Measurements from ENCODE around the gene GRIK1.

GRIK1 gene

DNA sequence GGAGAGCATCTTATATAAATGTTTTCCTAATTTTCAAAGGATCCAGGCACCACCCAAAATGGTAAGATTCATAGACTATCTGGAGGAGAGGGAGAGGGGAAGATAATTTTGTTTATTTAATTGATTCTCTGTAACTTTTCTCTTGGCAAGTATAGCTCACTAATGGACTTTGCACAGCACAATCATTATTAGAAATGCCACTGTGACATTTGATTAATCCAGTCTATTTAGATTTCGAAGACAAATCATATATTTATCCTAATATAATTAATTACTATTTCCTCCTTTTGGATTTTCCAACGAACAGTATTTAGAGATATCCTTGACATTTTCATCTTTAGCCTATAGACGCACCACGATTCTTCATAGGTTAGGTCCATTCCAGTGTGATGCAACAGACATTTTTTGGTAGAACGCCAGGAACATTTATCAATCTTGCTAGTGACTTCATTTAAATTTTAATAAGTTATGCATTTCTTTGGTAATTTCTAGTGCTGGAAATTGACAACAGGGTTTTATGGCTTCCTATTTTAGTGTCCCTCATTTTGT lies 152.4 kb downstream of the GRIK1 start:
- no peak for DNase-seq (ENCODE audit: low read depth in 1 of 2, low spot score in 1 of 2)

DNA sequence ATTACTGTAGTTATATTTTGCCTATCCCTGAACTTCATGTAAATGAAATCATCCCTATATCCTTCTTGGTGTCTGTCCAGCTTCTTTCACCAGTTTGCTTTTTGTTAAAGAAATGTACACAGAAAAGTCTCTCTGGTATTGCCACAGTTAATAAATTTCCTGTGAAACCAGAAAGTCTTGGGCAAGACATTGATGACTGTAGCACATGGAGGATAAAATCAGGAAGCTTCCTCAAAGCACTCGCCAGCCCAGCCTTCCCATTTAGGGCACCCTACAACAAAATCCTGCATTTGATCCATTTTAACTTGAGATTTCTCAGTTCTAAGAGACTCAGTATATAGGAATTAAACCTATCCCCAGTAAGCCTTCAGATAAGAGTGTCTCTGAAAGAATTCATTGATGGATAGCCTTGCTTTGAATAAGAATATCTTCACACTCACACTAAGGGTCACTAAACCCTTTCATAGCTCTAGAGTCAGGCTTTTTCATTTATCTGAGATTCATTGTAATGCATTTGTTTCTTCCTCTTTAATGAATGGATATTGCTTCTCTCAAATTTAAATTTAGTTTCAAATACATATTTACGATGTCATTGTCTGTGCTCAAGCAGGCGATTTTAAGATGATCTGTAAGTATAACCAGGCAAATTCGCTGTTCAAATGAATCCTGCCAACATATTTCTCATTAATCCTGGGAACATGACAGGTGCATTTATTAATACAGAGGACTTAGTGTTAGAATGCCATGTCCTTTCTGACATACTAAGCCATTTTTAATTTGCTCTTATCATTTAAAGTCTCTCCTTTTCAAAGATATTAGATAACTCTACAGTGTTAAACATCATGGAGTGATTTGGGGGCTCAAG lies 153.1 kb downstream of the GRIK1 start:
- no peak for DNase-seq (ENCODE audit: low read depth in 1 of 2, low spot score in 1 of 2)

DNA sequence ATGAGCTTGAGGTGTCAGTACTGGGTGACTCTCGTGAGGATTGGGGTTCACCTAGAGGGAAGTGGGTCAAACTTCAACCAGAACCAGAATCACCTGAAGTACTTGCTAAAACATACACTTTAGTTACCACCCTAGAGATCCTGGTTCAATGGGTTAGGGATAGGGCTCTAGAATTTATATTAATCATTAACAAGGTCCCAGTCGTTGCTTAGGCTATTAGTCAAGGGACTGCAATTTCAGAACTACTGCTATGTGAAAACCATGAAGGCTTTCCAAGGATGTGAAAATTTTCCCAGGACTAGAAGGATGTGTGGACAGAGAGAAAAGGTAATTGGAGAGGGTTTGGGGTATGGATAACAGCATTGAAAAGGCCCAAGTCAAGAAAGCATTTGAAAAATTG lies 162.6 kb downstream of the GRIK1 start:
- DNase-seq (ENCODE audit: low read depth in 1 of 2, low spot score in 1 of 2), result no peak

DNA sequence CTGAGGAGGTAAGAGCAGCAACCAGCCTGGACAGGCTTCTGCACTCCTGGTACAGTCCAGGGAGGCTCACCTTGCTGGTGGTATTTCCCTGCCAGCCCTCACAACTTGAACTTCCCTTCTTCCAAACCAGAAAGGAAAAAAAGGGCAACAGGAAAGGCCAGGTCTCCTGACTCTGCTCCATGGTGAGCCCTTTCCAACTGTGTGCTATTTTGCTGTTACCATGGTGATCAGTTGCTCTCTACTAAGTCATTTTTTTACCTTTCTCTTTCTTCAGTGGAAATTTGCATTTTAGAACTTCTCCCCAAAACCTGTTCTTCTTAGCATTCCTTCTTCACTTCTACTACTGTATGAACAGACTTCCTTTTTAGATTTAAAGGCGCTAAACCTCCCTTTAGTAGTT lies 164.3 kb downstream of the GRIK1 start:
- DNase-seq (ENCODE audit: low read depth in 1 of 2, low spot score in 1 of 2), result no peak

DNA sequence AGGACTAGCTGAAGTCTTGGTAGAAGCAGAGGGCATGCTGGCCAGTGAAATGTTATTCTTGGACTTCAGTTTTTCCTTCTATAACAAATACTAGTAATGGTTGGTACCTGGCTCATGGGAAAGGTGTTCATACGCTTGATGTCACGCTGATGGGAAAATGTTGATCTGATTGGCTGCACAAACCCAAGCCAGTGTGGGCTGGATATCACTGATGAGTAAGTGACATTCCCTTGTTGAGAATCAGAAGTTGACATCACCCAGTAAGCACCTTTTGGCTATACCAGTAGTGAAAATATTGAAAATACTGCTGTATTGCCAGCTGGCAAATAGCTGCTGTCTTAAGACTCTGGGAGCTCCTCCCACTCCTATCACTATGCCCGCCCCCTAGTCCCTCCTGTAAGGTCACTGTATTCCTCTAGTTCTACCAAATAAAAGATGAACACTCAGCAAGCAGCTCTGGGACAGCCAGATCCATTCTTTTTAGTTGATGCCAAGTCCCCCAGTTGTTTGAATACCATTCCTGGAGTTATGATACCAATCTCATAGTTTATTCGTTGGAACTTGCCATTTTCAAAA lies 168.2 kb downstream of the GRIK1 start:
- DNase-seq (ENCODE audit: low read depth in 1 of 2, low spot score in 1 of 2), result no peak

DNA sequence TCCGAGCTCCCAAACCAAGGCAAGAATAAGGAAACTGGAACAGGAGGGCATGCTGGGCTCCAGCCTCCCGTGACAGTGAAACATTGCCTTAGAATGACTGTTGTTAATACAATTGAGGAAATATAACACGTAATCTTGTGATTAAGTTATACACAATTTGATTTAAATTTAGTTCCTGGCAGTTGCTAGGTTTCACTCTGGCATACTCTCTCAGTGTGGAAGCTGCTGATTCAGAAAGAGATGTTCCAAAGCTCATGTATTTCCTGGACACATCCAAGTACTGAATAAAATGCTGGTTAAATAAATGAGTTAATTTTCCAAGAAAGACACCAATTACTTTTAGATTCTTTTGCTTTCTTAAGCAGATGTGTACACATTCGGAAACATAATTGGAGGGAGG lies 176.1 kb downstream of the GRIK1 start:
- no peak for DNase-seq (ENCODE audit: low read depth in 1 of 2, low spot score in 1 of 2)

DNA sequence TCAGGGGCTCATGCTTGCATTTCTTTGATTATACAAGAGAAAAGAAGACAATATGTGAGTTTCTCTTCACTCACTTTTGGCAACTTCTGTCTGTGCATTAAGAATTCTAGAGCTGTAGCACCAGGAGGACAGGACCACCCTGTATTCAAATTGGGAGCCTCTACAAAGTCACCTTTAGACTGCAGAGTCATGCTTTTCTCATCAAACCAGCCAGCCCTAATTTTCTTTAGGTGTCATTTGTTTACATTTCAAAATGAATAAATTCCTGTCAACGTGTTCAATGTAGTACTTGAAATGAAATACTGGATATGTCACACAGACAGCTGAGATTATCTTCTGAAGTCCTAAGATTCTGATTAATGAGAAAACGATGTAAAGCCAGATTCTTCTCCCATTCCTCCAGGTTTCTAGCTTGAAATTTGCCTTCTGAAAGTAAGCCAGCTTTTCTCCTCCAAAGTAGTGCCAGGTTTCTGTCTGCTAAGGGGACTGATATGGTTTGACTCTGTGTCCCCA lies 177.2 kb downstream of the GRIK1 start:
- no peak for DNase-seq (ENCODE audit: low read depth in 1 of 2, low spot score in 1 of 2)

DNA sequence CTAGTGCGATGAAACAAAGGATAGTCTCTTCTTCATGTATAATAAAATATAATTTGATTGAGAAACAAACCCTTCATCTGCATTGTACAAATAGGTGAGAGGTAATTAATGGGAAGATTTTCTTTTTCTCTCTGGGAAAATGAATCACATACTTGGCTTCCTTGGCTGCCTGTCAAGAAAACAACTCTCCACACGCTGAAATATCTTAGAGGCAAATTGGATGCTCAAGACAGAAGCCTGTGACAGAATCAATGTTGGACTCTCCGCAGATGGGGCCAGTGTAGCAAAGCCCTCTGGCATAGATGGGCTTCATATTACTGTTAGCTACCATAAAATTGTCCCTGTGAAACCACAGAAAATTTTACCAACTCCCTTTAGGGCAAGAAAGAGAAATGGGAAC lies 186.6 kb downstream of the GRIK1 start:
- no peak for DNase-seq (ENCODE audit: low read depth in 1 of 2, low spot score in 1 of 2)

DNA sequence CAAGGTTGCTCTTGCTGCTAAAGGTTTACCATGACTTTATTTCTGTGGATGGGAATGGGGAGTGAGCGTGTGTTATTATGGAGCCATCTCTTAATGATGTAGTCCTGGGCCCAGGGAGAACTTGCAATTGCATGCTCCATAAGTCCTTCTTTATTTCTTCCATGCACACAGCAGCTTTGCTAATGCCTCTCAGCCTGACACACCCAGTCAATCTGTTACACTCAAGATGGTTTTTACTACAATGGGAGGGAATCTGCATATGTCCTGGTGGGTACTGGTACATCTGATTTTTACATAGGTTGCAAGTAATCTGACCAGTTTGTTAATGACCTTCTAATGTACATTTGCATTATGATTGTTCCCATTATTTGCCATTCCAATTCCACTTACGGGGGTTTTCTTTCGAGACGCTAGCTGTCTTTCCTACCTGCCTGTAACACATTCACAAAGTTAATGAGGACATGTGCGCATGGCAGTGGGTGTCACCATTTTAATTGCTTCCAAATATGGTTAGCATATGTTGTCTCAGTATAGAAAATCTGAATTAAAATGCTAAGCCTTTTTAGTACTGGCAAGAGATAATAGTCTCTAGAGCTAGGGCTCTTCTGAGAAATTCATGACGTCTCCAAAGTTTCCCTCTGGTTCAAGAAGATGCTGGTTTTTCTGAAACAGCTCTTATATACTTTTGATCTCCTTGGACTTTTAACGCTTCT lies 188.2 kb downstream of the GRIK1 start:
- DNase-seq (ENCODE audit: low read depth in 1 of 2, low spot score in 1 of 2), result no peak

DNA sequence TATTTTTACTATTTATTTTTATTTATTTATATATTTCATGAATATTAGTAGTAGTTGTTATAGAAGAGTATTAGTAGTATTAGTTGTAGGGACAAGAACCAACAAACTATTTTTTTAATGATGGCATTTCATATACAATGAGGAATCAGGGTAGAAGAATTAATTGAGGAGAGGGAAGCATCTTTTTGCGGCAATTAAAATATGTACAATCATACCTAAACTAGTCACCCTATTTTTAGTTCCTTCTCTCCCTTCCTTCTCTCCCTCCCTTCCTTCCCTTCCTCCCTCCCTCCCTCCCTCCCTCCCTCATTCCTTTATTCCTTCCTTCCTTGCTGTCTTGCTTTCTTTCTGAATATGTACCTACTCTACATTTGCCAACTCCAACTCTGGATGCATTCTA lies 189.8 kb downstream of the GRIK1 start:
- DNase-seq (ENCODE audit: low read depth in 1 of 2, low spot score in 1 of 2), result no peak

DNA sequence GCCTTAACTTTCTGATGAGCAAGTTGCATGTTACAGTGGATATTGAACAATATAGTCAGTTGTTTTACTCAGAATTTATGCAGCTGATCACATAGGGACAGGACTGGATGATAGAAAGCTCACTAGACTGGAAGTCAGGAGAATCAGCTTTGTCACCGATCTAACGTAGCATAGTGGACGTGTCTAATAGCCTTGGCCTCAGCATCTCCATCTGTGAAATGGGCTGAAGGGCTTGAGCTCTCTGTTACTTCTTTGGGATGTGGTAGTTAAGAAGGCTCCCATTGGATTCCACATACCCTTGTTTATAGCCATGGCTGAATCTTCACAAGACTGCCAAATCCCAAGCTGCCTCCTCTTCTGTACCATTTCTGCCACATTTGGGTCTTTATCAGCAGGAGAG lies 190.6 kb downstream of the GRIK1 start:
- no peak for DNase-seq (ENCODE audit: low read depth in 1 of 2, low spot score in 1 of 2)

DNA sequence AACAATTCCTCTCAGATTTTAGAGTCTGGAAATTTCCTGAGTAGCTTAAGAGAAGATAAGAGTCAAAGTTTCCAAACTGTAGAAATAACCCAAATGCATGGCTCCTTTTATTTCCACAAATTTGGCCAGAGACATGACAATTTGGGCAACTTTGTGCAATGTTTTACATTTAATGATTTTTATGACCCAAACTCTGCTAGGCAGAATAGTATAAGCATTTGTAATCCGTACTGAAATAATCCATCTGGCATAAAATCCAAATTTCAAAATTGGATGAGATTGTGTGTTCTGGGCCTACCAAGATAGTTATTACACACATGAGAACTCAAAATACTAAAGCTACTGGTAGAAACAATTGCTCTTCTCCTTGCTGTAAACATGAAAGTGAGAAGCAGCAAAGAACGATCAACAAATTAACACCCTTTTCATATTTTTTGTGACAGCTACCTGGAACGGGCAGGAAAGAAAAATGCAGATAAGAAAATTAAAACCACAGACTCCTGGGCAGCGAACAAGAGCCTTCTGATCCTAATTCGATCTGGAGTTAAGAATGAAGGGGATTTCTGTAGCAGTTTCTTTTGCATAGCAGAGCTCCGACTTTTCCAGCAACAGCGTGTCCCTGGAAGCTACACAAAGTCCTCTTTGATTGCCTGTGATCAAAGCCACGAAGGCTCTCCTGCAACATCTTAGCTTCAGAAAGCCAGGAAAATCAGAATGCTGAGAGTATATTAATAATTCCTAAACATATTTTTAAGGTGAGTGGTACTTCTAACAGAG lies 191.2 kb downstream of the GRIK1 start:
- DNase-seq (ENCODE audit: low read depth in 1 of 2, low spot score in 1 of 2), result no peak

DNA sequence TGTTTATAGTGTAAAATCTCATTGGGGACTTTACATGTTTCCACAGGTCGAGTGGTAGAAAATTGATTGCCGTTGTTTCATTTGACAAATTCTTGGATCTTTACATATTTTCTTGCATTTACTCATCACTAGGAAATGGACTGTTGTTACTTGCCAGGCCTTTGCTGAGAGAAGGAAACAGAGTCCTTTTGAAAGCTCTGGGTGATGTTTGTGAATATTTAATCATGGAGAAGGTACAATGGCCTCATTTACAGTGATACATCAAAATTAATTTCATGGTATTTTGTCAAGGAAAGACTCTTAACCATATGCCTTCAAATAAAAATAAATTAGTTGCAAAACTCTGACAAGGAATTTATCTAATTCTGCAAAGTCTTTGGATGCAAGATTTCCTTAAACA lies 198.0 kb downstream of the GRIK1 start:
- no peak for DNase-seq (ENCODE audit: low read depth in 1 of 2, low spot score in 1 of 2)

DNA sequence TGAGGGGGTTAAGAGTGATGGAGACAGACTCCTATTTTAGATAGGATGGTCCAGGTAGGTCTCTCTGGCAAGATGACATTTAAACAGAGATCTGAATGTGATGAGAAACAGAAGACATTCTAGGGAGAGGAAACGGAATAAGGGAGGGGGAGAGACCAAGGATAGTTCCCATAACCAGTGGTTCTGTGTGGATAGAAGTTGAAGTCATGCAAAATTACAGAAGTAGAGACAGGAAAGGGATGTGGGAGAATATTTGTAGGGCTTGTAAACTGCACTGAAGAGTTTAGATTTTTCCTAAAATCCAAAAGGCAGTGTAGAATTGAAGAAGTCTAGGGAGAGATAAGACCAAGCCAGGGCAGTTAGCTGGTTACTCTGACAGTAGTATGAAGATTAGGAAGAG lies 200.6 kb downstream of the GRIK1 start:
- DNase-seq (ENCODE audit: low read depth in 1 of 2, low spot score in 1 of 2), result no peak

DNA sequence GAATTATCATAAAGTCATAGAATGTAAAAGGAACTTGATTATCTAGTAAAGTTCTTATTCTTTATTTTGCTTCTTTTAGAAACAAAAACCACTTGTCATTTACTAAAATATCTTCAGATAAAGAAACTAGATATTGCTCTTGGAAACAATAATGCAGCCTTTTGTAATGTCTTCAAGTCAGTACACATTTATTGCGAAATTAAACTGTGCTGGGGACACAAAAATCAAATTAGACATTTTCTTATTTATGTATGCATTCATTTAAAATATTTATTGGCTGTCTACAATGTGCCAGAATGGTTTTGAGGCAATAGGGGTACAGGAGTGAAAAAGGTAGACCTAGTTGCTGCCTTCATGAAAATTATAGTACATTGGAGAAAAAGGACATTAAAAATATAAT lies 201.1 kb downstream of the GRIK1 start:
- DNase-seq (ENCODE audit: low read depth in 1 of 2, low spot score in 1 of 2), result no peak

DNA sequence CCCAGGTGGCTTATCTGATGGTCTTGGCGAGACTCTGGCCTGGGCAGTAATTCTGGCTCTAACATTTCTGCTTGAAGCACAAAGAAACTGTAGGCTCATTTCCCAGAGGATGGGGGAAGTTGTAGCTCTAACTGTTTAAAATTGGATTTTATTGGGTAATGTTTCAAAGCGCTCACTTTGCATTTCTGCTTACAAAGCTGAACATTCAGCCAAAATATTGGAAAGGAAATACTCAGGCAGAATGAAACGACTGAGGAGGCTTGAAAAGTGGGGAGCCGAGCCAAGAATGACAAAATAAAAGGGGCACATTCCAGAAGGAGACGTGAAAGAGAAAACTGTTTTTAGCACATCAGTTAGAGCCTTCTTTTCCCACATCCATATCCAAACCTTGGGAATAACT lies 202.6 kb downstream of the GRIK1 start:
- DNase-seq (ENCODE audit: low read depth in 1 of 2, low spot score in 1 of 2), result no peak

DNA sequence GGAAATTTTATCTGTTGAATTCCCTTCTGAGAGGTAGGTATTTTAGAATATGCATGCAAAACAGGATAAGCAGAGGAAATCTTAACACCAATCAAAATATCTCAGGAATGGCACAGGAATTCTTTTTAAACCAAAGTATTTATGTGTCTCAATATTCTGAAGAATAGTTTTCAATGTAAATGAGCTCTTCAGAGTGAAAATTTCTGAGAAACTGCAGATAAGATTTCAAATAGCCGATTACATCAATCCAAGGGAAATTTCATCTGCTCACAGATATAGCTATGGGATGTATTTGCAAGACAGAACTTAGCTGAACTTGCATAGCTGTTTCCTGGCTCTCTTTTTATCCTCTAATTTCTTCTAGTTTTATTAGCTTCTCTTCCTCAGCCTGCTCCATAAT lies 209.5 kb downstream of the GRIK1 start:
- no peak for DNase-seq (ENCODE audit: low read depth in 1 of 2, low spot score in 1 of 2)

DNA sequence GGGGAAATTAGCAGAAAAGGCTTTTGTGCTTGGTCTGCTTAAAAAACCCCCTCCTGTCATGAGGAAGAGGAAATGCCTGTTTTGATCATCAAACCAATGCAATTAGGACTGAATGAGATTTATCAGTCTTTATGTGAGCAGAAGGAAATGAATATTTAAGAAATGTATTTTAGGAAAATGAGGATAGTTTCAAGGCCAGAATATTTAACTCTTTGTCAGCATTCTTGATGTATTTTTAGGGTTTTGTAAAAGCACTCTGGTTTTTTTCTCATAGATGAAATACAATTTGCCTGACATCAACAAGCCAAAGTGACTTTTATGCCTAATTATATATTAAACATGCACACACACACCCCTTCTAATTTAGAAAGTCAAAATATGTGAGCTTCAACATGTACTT lies 213.8 kb downstream of the GRIK1 start:
- DNase-seq (ENCODE audit: low read depth in 1 of 2, low spot score in 1 of 2), result no peak

DNA sequence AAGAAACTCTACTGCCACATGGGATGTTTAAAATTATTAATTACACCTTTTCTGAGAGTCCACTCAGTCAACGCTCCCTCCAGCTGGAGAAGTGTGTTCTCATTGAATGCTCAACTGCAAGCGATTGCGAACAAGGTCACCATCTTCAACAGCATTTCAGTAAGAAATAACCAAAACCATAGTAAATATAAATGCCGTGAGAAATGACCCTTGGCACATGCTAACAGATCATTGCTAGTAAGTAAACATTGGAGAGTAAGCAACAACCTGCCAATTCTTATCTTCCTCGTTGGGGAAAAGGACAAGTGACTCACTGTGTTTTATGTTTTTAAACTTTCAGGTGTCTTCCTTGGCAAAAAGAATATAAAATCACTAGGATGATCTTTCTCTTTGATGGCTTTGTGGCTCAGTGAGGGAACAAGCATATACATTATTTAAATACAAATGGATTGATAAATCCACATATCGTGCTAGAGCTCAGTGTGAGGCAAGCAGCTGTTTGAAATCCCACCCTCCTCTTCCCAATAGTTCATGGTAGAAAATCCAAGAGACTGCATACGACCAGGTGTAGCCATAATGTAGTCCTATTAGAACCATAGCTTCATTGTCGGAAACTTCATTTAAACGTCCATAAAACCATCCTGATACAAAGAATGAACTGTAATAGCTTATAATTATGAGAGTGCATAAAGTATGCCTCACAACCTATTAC lies 214.6 kb downstream of the GRIK1 start:
- DNase-seq (ENCODE audit: low read depth in 1 of 2, low spot score in 1 of 2), result no peak

DNA sequence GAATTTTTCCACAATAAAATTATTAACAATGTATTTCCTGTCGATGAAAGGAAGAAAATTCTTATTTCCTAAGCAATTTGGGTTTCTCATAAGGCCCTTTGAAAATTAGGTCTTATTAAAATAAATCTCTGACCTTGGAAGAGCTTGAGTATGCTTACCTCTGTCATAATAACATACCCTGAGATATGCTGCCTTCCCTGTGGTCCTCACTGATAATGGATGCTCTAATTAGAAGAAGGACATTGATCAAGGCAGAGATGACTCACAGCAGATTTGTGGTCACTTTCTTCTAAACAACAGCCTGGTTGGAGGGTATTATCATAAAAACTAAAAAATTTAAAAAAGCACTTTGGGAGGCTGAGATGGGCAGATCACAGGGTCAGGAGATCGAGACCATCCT lies 217.8 kb downstream of the GRIK1 start:
- no peak for DNase-seq (ENCODE audit: low read depth in 1 of 2, low spot score in 1 of 2)
